Peyer's patch (tissue), 4 donors: Measurements from ENCODE around the gene AGAP1. TPM values are rescaled to one million over a fixed set of nuclear protein-coding genes. Genes with fewer than 3 reads are reported as not detected.

Experiments used
- DNase-seq, 3 donors: peaks; one replicate each; pipeline ENCODE4 v3.0.0-alpha.2; 2017 to 2019
- H3K27ac ChIP-seq, 4 donors: fragments of 200-600 bp; sonication (generic); one replicate each; pipeline ENCODE4 v1.5.1; 2016 to 2019
- H3K27me3 ChIP-seq, 2 donors: fragments of 200-600 bp; sonication (generic); one replicate each; pipeline ENCODE4 v1.5.1; 2019
- H3K36me3 ChIP-seq, 3 donors: fragments of 200-600 bp; sonication (generic); one replicate each; pipeline ENCODE4 v1.5.1; 2016 to 2019
- H3K4me1 ChIP-seq, 4 donors: fragments of 200-600 bp; sonication (generic); one replicate each; pipeline ENCODE4 v1.5.1; 2016 to 2019
- H3K4me3 ChIP-seq, 4 donors: fragments of 200-600 bp; sonication (generic); 1 replicate in 3 of 4; 2 replicates in 1 of 4; pipeline ENCODE4 v1.5.1; 2016 to 2019; ENCODE audit warnings: mild to moderate bottlenecking in 1 of 4
- H3K9me3 ChIP-seq, 4 donors: fragments of 200-600 bp; sonication (generic); one replicate each; pipeline ENCODE4 v1.5.1; 2016 to 2019; ENCODE audit warnings: mild to moderate bottlenecking in 1 of 4
- CTCF ChIP-seq, 6 experiments: fragments of 450-650 bp in 4 of 6; fragments of 200-600 bp in 2 of 6; sonication (generic) in 1 of 6; IDR thresholded peaks; one replicate each; pipeline ENCODE4 v1.5.1; 2017 to 2019; ENCODE audit warnings: antibody characterized with exemption in 6 of 6, mild to moderate bottlenecking in 3 of 6, moderate library complexity in 1 of 6
- POLR2A ChIP-seq, 2 donors: fragments of 450-650 bp; IDR thresholded peaks; one replicate each; pipeline ENCODE4 v1.5.1; 2017; ENCODE audit warnings: antibody characterized with exemption in 2 of 2, mild to moderate bottlenecking in 2 of 2, moderate library complexity in 2 of 2
- total RNA-seq, 4 donors: library from RNA; depleted of rRNA; stranded (reverse); fragments of >200 nt; gene quantifications; one replicate each; pipeline ENCODE4 v1.1.0, GENCODE V29; 2016

The AGAP1 gene
- total RNA-seq, 4 donors from 2014 or later: 55.7 to 79.1 (median 66.9) TPM

DNA sequence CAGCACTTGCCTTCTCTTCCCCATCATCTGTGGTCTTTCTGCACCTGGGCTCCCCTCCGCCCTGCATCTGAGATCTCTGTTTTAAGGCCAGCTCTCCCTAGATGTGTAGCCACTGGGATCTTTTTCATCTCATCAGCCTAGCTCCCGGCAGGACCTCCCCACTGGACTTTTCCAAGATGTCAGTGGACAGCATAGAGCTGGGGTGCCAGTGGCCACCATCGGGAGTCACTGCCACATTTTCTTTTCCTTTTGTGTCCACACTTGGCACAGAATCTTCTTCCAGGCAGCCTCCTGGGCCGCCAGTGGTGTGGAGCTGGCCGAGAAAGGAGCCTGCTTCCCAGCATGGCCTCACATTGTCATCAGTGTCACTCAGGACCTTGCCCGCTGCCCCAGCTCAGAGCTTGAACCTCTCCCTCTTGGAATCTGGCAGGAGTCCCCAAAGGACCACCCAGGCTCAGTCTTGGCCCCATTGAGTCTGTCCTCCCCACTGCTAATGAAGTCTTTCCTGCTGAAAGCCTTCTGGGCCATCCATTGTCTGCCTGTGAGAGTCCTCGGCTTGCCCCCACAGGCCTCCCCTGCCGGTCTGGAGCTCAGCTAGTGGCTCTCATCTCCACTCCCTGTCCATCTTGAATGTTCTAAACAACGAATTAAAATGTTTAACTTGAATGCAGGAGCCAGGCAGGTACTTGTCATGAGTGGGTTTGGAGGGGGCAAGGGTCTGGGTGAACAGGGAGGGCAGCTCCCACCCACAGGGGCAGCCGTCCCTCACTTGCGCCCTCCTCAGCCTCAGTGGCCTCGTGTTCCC, 349.9 kb downstream of the AGAP1 start:
- Histone ChIP-seq H3K27me3 (no peaks in the 10 kb centered on the region), H3K4me1 (no peaks in the 10 kb centered on the region), H3K36me3 (peaks cover 0 to 3% (median 0%) of the 10 kb centered on the region in 3 donors), H3K27ac (no peak overlapping the region), H3K9me3 (no peaks in the 10 kb centered on the region), H3K4me3 (no peak overlapping the region)
- no peak for DNase-seq
- no peak for TF ChIP-seq CTCF (IDR thresholded peaks at IDR 0.05)
- TF ChIP-seq POLR2A (IDR thresholded peaks at IDR 0.05): no peak

- TF ChIP-seq POLR2A (IDR thresholded peaks at IDR 0.05) (no peak), CTCF (IDR thresholded peaks at IDR 0.05) (no peak)
- no peak for DNase-seq
- no peaks in the 10 kb centered on the region for H3K4me1 ChIP-seq
- H3K9me3 ChIP-seq: no peaks in the 10 kb centered on the region
- H3K36me3 ChIP-seq: peaks cover 0 to 3% (median 0%) of the 10 kb centered on the region in 3 donors
- no peak overlapping the region for H3K27ac ChIP-seq
- no peak overlapping the region for H3K4me3 ChIP-seq
- H3K27me3 ChIP-seq: no peaks in the 10 kb centered on the region
These were observed 350.7 kb downstream of the AGAP1 start for GRCh38 chr2:235844561-235844960.

- TF ChIP-seq CTCF (IDR thresholded peaks at IDR 0.05): no peak
- TF ChIP-seq POLR2A (IDR thresholded peaks at IDR 0.05): no peak
- Histone ChIP-seq H3K27ac (no peak overlapping the region), H3K4me3 (no peak overlapping the region), H3K27me3 (no peaks in the 10 kb centered on the region), H3K36me3 (peaks cover 0 to 3% (median 0%) of the 10 kb centered on the region in 3 donors), H3K4me1 (no peaks in the 10 kb centered on the region), H3K9me3 (no peaks in the 10 kb centered on the region)
- DNase-seq: no peak
These were observed 351.4 kb downstream of the AGAP1 start for GRCh38 chr2:235845245-235845644.

DNA sequence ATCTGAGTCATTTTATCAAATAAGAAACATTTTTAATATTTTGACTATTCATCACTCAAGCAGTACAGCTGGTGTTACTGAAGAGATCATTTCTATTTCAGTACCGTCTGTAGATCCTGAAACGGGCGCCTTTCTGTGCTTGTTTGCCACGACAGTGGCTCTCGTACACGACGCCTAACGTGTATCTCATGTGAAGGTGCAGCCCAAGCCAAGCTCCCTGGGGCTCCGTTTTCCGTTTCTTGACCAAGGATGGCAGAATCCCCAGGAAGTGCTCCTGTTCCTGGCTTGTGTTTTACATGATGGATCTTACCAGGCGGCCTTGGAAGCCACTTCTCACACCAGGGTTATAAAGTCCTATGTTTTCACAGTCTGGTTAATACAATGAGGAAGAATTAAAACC, 353.7 kb downstream of the AGAP1 start:
- Histone ChIP-seq H3K27me3 (no peaks in the 10 kb centered on the region), H3K36me3 (peaks cover 0 to 3% (median 0%) of the 10 kb centered on the region in 3 donors), H3K9me3 (no peaks in the 10 kb centered on the region), H3K4me3 (no peak overlapping the region), H3K27ac (no peak overlapping the region), H3K4me1 (no peaks in the 10 kb centered on the region)
- no peak for TF ChIP-seq POLR2A (IDR thresholded peaks at IDR 0.05)
- TF ChIP-seq CTCF (IDR thresholded peaks at IDR 0.05): no peak
- DNase-seq: no peak

GRCh38 chr2:235848055-235848454, 354.2 kb downstream of the AGAP1 start:
- no peak for DNase-seq
- no peak for TF ChIP-seq CTCF (IDR thresholded peaks at IDR 0.05)
- no peak for TF ChIP-seq POLR2A (IDR thresholded peaks at IDR 0.05)
- Histone ChIP-seq H3K4me1 (no peaks in the 10 kb centered on the region), H3K27me3 (no peaks in the 10 kb centered on the region), H3K27ac (no peak overlapping the region), H3K36me3 (peaks cover 0 to 3% (median 0%) of the 10 kb centered on the region in 3 donors), H3K9me3 (no peaks in the 10 kb centered on the region), H3K4me3 (no peak overlapping the region)
